ENCODE measurements around the gene LRRC18.

GRCh38 chr10:48880016-48880705 lies 59.5 kb downstream of the LRRC18 start:
- no peak for TF ChIP-seq EP300 (IDR thresholded peaks at IDR 0.05; ENCODE audit: borderline replicate concordance in 1 of 2, control insufficient read depth in 1 of 2, low read depth in 2 of 2, low read length in 2 of 2)
- TF ChIP-seq IRF3 (IDR thresholded peaks at IDR 0.05) = no peak
- TF ChIP-seq CTCF (IDR thresholded peaks at IDR 0.05 in 2 of 3, conservative IDR thresholded peaks at IDR 0.05 in 1 of 3; ENCODE audit: control insufficient read depth in 2 of 3, extremely low read depth in 1 of 3, insufficient read depth in 1 of 3, low read depth in 3 of 3, low read length in 3 of 3) = no peak
- TF ChIP-seq CHD4 (IDR thresholded peaks at IDR 0.05) = no peak
